DMS 273 (cell line): ENCODE data around the gene TECRL.

Source experiments
- DNase-seq: peaks from one replicate; lab custom pipeline; 2025; ENCODE audit not compliant: unreplicated experiment; lab: John Stamatoyannopoulos, UW

Gene TECRL

GRCh38 chr4:64330143-64330542 is 79.1 kb downstream of the TECRL start:
- DNase-seq: no peak

GRCh38 chr4:64327237-64327636 is 82.0 kb downstream of the TECRL start:
- no peak for DNase-seq

GRCh38 chr4:64326507-64326906 is 82.7 kb downstream of the TECRL start:
- no peak for DNase-seq

GRCh38 chr4:64306255-64306565 is 103.0 kb downstream of the TECRL start:
- DNase-seq: no peak

GRCh38 chr4:64305565-64306254 is 103.5 kb downstream of the TECRL start:
- DNase-seq: peak; percentile 11

GRCh38 chr4:64272432-64272831 is 136.8 kb downstream of the TECRL start:
- DNase-seq: no peak

- DNase-seq: no peak
These were observed 137.6 kb downstream of the TECRL start for GRCh38 chr4:64271601-64272081.

- no peak for DNase-seq
These were observed 142.6 kb downstream of the TECRL start for GRCh38 chr4:64266669-64267068.

GRCh38 chr4:64266263-64266662 is 143.0 kb downstream of the TECRL start:
- no peak for DNase-seq

- DNase-seq: peak; percentile 14
These were observed 157.5 kb downstream of the TECRL start for GRCh38 chr4:64251781-64252180.

- DNase-seq: peak; percentile 17
These were observed 158.8 kb downstream of the TECRL start for GRCh38 chr4:64250488-64250887.

GRCh38 chr4:64250061-64250460 is 159.2 kb downstream of the TECRL start:
- peak; percentile 51 for DNase-seq

GRCh38 chr4:64248186-64248585 is 161.1 kb downstream of the TECRL start:
- peak; percentile 79 for DNase-seq

- DNase-seq: peak; percentile 52
These were observed 178.4 kb downstream of the TECRL start for GRCh38 chr4:64230709-64231310.
